Measurements from ENCODE around the gene CHCHD1.

Gene CHCHD1

DNA sequence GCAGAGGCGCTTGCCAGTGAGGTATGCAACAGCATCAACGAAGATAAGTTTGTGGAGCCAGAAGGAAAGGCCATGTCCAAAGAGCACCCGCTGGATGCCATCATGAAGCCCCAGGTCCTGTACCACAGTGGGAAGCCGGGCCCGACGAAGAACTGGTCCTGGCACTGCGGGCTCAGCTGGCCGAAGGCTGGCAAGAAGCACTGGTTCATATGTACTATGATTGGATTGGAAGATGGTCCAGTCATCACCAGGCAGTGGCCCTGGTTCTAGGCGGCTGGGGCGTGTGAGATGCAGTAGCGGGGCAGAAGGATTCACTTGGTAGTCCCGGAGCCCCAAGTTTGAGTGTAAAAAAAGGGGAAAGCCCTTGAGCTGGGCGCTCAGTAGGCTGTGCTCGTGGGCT, 25.6 kb downstream of the CHCHD1 start:
- Histone ChIP-seq H3K4me1 (ENCODE audit: control insufficient read depth, insufficient read depth, low read length) (peaks cover 24% of the 10 kb centered on the region), H3K9ac (ENCODE audit: low read length) (no peak overlapping the region), H3K9me3 (ENCODE audit: control insufficient read depth, low read length) (no peaks in the 10 kb centered on the region), H3K36me3 (ENCODE audit: control insufficient read depth, insufficient read depth, low read length, severe bottlenecking) (peaks cover 63% of the 10 kb centered on the region), H3K4me3 (ENCODE audit: low read length) (no peak overlapping the region), H3K27me3 (replicated peaks; ENCODE audit: control insufficient read depth, insufficient read depth, low read length) (no peaks in the 10 kb centered on the region)
- no peak for DNase-seq (ENCODE audit: low read depth)

DNA sequence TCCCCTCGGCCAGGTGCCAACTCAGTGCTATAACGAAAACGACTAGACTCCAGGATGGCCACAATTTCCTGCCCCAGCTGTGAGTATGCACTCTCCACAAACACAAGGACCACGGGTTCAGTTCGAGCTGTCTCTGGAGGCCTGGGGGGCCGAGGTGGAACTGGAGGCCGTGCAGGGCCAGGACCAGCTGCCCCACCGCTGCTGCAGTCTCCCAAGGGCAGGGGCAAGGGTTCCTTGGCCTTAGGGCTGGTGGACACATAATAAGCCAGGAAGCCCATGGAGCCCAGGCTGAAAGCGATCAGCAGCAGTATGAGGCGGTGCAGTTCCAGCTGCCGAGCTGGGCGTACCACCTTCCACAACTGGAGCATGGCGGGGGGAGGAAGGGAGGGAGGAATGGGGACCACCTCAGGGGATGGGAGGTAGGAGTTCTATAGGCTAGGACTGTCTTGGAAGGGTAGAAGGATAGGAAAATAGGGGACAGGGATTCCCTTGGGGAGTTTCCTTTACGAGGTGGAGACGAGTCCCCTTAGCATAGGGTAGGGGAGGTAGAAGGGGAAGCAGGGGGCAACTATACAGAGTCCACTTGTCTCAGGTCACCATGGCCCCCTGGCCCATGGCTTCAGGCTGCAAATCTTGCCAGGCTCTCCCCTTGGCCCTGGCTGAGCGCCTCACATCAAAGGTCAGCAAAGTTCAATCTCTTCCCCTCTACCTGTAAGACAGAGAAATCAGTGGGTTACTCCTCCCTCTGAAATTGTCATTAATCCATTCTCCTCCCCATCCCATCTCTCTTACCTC, 26.4 kb downstream of the CHCHD1 start:
- Histone ChIP-seq H3K9ac (ENCODE audit: low read length) (no peak overlapping the region), H3K36me3 (ENCODE audit: control insufficient read depth, insufficient read depth, low read length, severe bottlenecking) (peaks cover 58% of the 10 kb centered on the region), H3K27me3 (replicated peaks; ENCODE audit: control insufficient read depth, insufficient read depth, low read length) (no peaks in the 10 kb centered on the region), H3K4me3 (ENCODE audit: low read length) (no peak overlapping the region), H3K4me1 (ENCODE audit: control insufficient read depth, insufficient read depth, low read length) (peaks cover 24% of the 10 kb centered on the region), H3K9me3 (ENCODE audit: control insufficient read depth, low read length) (no peaks in the 10 kb centered on the region)
- DNase-seq (ENCODE audit: low read depth), result no peak

DNA sequence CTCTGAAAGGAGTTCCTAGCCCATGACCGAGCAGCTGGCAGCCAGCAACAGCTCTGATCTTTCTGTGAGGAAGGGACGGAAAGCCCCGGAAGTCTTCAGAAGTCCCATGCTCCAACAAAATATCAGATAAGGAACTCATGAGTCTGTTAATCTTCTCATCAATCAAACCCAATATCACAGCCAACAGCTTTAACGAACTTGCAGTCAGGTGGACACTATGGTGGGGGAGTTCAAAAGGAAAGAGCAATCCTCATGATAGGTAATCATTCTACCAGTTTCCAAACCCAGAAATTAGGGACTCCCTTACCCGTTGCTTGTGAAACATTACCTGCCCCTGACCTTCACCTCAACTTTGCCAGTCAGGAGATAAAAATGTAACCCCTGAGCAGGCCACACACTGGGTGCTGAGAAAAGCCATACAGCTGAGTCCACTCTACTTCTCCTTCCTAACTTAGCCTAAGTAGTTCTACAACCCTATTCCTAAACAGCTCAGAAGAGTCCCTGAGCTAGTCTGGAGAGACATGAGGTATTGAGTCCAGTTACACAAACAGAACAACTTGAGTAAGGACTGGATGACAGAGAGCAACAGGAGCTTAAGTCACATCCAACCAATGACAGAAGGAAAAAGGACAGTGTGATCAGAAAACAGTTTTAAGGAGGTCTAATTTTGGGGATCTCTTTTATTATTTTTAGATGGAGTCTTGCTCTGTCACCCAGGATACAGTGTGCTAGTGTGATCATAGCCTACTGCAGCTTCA, 27.4 kb downstream of the CHCHD1 start:
- H3K4me3 ChIP-seq (ENCODE audit: low read length), result peak overlapping the region; percentile 88
- peaks cover 21% of the 10 kb centered on the region for H3K4me1 ChIP-seq (ENCODE audit: control insufficient read depth, insufficient read depth, low read length)
- peak; percentile 12 for DNase-seq (ENCODE audit: low read depth)
- no peaks in the 10 kb centered on the region for H3K9me3 ChIP-seq (ENCODE audit: control insufficient read depth, low read length)
- peaks cover 55% of the 10 kb centered on the region for H3K36me3 ChIP-seq (ENCODE audit: control insufficient read depth, insufficient read depth, low read length, severe bottlenecking)
- no peaks in the 10 kb centered on the region for H3K27me3 ChIP-seq (replicated peaks; ENCODE audit: control insufficient read depth, insufficient read depth, low read length)
- peak overlapping the region; percentile 92 for H3K9ac ChIP-seq (ENCODE audit: low read length)

DNA sequence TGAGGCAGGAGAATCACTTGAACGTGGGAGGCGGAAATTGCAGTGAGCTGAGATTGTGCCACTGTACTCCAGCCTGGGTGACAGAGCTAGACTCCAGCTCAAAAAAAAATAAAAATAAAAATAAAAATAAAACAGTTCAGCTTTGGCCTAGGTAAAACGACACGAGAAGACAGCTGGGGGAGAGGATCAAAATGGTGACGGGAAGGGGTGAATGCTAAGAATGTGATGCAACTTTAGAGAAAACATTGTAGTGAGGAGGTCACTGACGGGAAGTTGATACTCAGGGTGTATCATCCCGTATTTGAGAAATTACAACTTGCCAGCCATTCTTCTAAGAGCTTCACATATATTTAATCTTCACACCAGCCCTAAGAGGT, 28.5 kb downstream of the CHCHD1 start:
- Histone ChIP-seq H3K36me3 (ENCODE audit: control insufficient read depth, insufficient read depth, low read length, severe bottlenecking) (peaks cover 54% of the 10 kb centered on the region), H3K9ac (ENCODE audit: low read length) (peak overlapping the region; percentile 92), H3K9me3 (ENCODE audit: control insufficient read depth, low read length) (no peaks in the 10 kb centered on the region), H3K27me3 (replicated peaks; ENCODE audit: control insufficient read depth, insufficient read depth, low read length) (no peaks in the 10 kb centered on the region), H3K4me1 (ENCODE audit: control insufficient read depth, insufficient read depth, low read length) (peaks cover 22% of the 10 kb centered on the region), H3K4me3 (ENCODE audit: low read length) (peak overlapping the region; percentile 88)
- DNase-seq (ENCODE audit: low read depth), result no peak

DNA sequence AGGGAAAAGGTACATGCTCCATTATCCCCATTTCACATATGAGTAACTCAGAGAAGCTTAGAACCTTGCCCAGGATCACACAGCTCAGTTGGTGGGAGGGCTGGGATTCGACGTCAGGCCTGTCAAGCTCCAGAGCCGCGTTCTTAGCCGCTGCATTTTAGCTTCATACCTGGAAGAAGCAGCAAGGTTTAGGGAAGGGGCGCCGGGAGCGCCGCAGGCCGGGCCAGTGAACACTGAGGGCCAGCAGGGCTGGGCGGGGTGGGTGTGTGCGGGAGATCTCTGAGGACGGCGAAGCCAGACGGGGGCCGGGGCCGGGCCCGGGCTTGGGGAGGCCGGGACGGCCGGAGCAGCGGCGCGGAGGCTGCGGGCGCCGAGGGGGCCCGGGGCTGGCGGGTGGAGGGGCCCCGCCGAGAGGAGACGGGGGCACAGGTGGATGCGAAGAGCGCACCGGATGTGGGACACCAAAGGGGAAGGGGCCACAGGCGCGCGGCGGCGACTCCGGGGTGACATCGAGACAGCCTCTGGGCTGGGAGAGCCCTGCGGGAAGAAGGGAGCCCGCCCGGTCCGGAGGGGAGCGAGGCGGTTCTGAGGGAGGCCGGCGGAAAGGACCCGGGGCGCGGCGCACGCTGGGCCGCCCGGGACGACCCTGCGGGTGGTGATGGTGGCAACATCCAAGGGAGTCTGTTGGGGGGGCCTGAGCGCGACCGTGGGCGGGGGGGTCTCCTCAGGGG, 29.1 kb downstream of the CHCHD1 start:
- peak; percentile 63 for DNase-seq (ENCODE audit: low read depth)
- peak overlapping the region; percentile 92 for H3K9ac ChIP-seq (ENCODE audit: low read length)
- peaks cover 28% of the 10 kb centered on the region for H3K4me1 ChIP-seq (ENCODE audit: control insufficient read depth, insufficient read depth, low read length)
- no peaks in the 10 kb centered on the region for H3K27me3 ChIP-seq (replicated peaks; ENCODE audit: control insufficient read depth, insufficient read depth, low read length)
- H3K9me3 ChIP-seq (ENCODE audit: control insufficient read depth, low read length), result no peaks in the 10 kb centered on the region
- peak overlapping the region; percentile 88 for H3K4me3 ChIP-seq (ENCODE audit: low read length)
- peaks cover 49% of the 10 kb centered on the region for H3K36me3 ChIP-seq (ENCODE audit: control insufficient read depth, insufficient read depth, low read length, severe bottlenecking)

DNA sequence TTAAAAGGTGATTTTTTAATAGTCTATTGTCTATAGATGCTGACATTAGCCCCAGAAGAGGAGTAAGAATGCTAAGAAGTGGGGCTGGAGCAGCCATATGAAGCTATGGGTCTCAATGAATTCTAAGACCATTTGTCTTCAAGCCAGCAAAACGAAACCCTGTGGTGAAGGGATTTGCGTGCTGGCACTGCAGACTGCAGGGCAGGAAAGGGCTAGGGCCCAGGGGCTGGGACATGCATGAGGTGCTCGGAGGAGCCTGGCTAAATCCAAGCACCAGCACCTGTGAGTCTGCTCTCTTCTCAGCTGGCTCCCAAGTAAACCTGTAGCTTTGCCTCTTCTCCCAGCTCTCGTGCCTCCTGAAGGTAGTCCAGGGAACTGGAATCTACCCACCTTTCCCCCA, 30.8 kb downstream of the CHCHD1 start:
- H3K27me3 ChIP-seq (replicated peaks; ENCODE audit: control insufficient read depth, insufficient read depth, low read length), result no peaks in the 10 kb centered on the region
- H3K4me1 ChIP-seq (ENCODE audit: control insufficient read depth, insufficient read depth, low read length), result peaks cover 38% of the 10 kb centered on the region
- no peak for DNase-seq (ENCODE audit: low read depth)
- no peaks in the 10 kb centered on the region for H3K9me3 ChIP-seq (ENCODE audit: control insufficient read depth, low read length)
- H3K4me3 ChIP-seq (ENCODE audit: low read length), result no peak overlapping the region
- peaks cover 31% of the 10 kb centered on the region for H3K36me3 ChIP-seq (ENCODE audit: control insufficient read depth, insufficient read depth, low read length, severe bottlenecking)
- no peak overlapping the region for H3K9ac ChIP-seq (ENCODE audit: low read length)

DNA sequence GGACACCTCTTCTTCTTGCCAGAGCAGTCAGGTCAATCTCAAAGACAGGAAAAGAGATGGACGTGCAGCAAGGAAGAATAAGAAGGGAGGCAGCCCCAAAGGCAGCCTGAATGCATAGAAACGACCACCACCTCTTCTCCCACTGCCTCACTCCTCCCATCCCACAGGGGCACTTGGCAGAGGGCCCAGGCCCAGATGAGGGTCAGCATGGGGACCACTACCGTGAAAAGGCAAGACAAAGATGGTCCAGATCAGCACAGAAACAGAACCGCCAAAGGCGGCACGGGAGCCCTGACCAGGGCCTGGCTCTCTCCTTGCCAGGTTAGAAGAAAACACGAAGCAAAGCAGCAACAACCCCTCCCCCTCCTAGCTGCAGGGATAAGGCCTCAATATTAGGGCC, 31.5 kb downstream of the CHCHD1 start:
- H3K4me1 ChIP-seq (ENCODE audit: control insufficient read depth, insufficient read depth, low read length), result peaks cover 38% of the 10 kb centered on the region
- no peak overlapping the region for H3K9ac ChIP-seq (ENCODE audit: low read length)
- no peaks in the 10 kb centered on the region for H3K27me3 ChIP-seq (replicated peaks; ENCODE audit: control insufficient read depth, insufficient read depth, low read length)
- DNase-seq (ENCODE audit: low read depth), result no peak
- peaks cover 24% of the 10 kb centered on the region for H3K36me3 ChIP-seq (ENCODE audit: control insufficient read depth, insufficient read depth, low read length, severe bottlenecking)
- no peaks in the 10 kb centered on the region for H3K9me3 ChIP-seq (ENCODE audit: control insufficient read depth, low read length)
- H3K4me3 ChIP-seq (ENCODE audit: low read length), result no peak overlapping the region

DNA sequence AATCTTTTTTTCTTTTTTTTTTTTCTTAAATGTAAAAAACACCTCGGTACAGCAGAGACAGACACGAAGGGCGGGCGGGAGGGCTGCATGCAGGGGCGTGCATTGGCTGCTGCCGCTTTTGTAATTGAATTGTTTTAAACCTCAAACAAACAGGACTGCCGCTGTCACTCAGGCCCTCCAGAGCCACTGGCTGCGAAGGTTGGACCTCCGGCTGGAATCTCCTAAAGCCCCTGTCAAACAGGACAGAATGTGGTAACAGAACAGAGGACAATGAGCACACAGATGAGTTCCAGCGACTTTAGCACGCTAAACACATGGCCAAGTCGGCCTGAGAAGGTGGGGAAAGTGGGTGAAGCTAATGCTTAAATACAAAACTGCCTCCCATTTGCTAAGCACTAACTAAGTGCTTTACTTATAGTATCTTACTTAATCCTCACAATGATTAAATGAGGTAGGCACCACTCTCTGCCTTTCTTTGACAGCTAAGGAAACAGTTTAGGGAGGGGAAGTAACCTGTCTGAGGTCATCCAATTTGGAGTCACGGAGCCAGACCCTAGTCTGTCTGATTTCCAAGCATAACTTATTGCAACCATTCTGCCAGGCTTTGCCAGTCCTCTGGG, 32.5 kb downstream of the CHCHD1 start:
- Histone ChIP-seq H3K9me3 (ENCODE audit: control insufficient read depth, low read length) (no peaks in the 10 kb centered on the region), H3K27me3 (replicated peaks; ENCODE audit: control insufficient read depth, insufficient read depth, low read length) (no peaks in the 10 kb centered on the region), H3K4me1 (ENCODE audit: control insufficient read depth, insufficient read depth, low read length) (peaks cover 31% of the 10 kb centered on the region), H3K36me3 (ENCODE audit: control insufficient read depth, insufficient read depth, low read length, severe bottlenecking) (peaks cover 17% of the 10 kb centered on the region), H3K9ac (ENCODE audit: low read length) (no peak overlapping the region), H3K4me3 (ENCODE audit: low read length) (no peak overlapping the region)
- DNase-seq (ENCODE audit: low read depth), result no peak

DNA sequence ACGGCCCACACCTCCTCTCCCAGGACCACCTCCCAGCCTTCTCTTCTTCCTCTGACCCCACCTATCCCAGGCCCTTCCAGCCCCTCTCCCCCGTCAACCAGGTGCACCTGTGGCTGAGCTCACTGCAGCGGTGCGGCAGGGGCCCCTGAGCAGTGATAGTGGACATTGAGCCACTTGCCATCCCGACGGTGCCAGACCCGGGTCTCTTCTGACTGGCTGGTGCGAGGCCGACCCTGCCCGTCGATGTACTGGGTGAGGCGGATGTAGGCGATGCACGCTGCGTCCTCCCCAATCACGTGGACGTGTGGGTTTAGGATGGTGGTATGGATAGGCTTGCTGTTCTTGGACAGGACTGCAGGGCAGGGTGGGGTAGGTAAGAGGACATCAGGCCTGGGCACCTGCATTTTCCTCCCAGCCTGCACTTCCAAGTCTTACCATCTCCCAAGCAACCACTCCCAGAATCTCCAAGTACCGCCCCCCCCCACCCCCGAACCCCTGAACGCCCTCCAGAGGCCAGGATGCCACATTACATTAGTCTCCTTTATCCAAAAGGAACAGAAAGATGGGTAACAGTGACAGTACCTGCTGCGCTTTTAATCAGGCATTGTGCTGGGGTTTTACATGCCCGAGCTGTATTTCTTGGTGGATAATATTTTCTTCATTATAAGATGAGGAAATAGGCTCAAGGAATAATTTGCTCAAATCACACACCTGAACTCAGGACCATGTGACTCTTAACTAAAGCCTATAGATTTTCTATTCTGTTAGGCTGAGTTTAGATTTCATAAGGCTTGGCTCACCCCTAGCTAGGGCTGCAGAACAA, 33.3 kb downstream of the CHCHD1 start:
- H3K27me3 ChIP-seq (replicated peaks; ENCODE audit: control insufficient read depth, insufficient read depth, low read length), result no peaks in the 10 kb centered on the region
- no peaks in the 10 kb centered on the region for H3K9me3 ChIP-seq (ENCODE audit: control insufficient read depth, low read length)
- DNase-seq (ENCODE audit: low read depth), result peak; percentile 20
- H3K4me3 ChIP-seq (ENCODE audit: low read length), result no peak overlapping the region
- peak overlapping the region; percentile 79 for H3K9ac ChIP-seq (ENCODE audit: low read length)
- peaks cover 17% of the 10 kb centered on the region for H3K36me3 ChIP-seq (ENCODE audit: control insufficient read depth, insufficient read depth, low read length, severe bottlenecking)
- H3K4me1 ChIP-seq (ENCODE audit: control insufficient read depth, insufficient read depth, low read length), result peaks cover 24% of the 10 kb centered on the region

DNA sequence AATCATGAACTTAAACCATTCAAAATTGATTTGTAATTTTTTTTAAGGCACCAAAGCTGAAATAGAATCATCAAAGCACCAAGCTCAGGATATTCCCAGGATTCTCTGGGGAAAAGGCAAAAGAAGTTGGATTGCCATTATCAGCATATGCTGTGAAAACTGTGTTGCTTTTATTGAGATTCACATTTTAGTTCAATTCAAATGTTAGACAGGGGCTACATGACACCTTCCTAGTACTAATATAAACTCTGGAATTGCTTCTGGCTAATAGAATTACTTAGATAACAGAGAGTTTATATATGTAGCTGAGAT, 33.8 kb downstream of the CHCHD1 start:
- no peaks in the 10 kb centered on the region for H3K27me3 ChIP-seq (replicated peaks; ENCODE audit: control insufficient read depth, insufficient read depth, low read length)
- peak overlapping the region; percentile 79 for H3K9ac ChIP-seq (ENCODE audit: low read length)
- H3K9me3 ChIP-seq (ENCODE audit: control insufficient read depth, low read length), result no peaks in the 10 kb centered on the region
- peak overlapping the region; percentile 59 for H3K4me3 ChIP-seq (ENCODE audit: low read length)
- H3K4me1 ChIP-seq (ENCODE audit: control insufficient read depth, insufficient read depth, low read length), result peaks cover 18% of the 10 kb centered on the region
- H3K36me3 ChIP-seq (ENCODE audit: control insufficient read depth, insufficient read depth, low read length, severe bottlenecking), result peaks cover 17% of the 10 kb centered on the region
- no peak for DNase-seq (ENCODE audit: low read depth)

Measured in adipocyte (in vitro differentiated cells).